ENCODE measurements around the gene CYFIP1. TPM values are rescaled to one million over a fixed set of nuclear protein-coding genes. Genes with fewer than 3 reads are reported as not detected.

Gene CYFIP1
- total RNA-seq, 1 donor from 2014 or later = 59.5 TPM

DNA sequence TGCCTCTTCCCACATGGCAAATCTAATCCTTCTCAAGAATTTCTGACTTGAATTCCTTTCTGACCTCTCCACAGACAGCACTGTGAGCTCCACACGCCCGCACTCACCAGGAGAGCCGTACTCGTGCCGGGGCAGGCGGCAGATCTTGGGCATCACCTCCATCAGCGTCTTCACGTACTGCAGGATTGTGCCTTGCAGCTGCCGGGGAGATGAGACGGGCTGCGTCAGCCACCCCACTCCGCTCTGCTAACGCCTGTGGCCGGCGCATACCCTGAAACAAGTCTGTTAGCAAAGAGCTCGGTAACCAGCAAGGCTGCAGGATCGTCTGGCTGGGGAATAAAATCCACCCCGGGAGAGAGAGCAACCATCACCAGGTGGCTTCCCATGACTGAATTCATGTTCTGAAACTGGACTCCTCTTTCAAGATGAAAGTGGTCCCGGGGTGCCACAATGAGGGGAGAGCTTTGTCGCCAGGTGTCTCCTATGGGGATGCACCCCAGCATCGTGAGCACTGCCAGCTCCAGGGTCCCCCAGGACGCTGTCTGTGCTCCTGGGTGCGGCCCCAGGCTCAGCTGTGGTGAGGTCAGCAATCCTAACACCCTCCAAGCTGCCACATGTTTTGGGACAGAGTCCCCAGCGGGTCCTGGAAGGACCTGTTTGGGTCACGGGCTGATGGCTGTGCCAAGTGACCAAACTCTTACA, 98.3 kb downstream of the CYFIP1 start:
- peaks cover 22% of the 10 kb centered on the region for H3K36me3 ChIP-seq (ENCODE audit: control insufficient read depth, insufficient read depth, low read length)
- no peak for FAIRE-seq
- TF ChIP-seq, protein P1, sequence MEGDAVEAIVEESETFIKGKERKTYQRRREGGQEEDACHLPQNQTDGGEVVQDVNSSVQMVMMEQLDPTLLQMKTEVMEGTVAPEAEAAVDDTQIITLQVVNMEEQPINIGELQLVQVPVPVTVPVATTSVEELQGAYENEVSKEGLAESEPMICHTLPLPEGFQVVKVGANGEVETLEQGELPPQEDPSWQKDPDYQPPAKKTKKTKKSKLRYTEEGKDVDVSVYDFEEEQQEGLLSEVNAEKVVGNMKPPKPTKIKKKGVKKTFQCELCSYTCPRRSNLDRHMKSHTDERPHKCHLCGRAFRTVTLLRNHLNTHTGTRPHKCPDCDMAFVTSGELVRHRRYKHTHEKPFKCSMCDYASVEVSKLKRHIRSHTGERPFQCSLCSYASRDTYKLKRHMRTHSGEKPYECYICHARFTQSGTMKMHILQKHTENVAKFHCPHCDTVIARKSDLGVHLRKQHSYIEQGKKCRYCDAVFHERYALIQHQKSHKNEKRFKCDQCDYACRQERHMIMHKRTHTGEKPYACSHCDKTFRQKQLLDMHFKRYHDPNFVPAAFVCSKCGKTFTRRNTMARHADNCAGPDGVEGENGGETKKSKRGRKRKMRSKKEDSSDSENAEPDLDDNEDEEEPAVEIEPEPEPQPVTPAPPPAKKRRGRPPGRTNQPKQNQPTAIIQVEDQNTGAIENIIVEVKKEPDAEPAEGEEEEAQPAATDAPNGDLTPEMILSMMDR (IDR thresholded peaks at IDR 0.05; ENCODE audit: insufficient read depth, low read length, severe bottlenecking) = no peak
- H3K27me3 ChIP-seq (ENCODE audit: control insufficient read depth, insufficient read depth, low read length) = no peaks in the 10 kb centered on the region
- no peak for DNase-seq (ENCODE audit: low read depth)
- no peak overlapping the region for H3K4me3 ChIP-seq (ENCODE audit: low read depth, low read length)

DNA sequence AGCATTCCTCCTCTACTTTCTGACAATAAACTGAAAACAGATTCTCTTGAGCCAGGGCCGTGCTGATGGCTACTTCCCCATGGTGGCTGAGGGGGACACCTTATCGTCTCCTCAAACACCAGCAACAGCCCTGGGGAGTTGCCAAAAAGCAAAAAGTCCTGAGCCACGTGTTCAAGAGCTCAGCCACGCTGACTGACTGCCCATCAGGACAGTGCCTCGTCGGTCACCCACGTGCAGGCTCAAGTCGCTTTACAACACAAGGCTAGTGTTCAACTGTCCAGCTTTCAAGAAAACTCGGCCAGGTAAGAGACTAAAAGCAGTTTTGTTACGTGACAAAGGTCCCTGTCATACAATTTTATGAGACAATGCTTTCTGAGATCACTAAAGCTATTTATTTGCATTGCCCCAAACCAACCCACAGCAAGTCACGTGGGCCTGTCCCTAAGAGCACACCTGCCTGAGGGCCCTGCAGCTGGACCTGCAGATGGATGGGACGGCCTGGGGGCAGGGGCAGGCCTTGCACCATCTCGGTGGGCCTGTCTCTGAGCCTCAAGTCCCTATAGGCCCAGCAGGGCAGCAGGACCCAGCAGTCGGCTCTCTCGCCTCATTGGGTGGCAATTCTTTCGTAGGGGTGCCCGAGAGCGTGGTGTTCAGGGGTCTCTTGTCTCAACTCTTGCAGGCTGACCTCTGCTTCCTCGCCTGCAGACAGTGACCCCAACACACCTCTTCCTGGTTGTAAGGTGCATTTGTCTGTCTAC, 99.0 kb downstream of the CYFIP1 start:
- no peak for FAIRE-seq
- no peak for DNase-seq (ENCODE audit: low read depth)
- TF ChIP-seq, protein P1 (IDR thresholded peaks at IDR 0.05; ENCODE audit: insufficient read depth, low read length, severe bottlenecking) = no peak
- Histone ChIP-seq H3K4me3 (ENCODE audit: low read depth, low read length) (no peak overlapping the region), H3K36me3 (ENCODE audit: control insufficient read depth, insufficient read depth, low read length) (peaks cover 23% of the 10 kb centered on the region), H3K27me3 (ENCODE audit: control insufficient read depth, insufficient read depth, low read length) (no peaks in the 10 kb centered on the region)

DNA sequence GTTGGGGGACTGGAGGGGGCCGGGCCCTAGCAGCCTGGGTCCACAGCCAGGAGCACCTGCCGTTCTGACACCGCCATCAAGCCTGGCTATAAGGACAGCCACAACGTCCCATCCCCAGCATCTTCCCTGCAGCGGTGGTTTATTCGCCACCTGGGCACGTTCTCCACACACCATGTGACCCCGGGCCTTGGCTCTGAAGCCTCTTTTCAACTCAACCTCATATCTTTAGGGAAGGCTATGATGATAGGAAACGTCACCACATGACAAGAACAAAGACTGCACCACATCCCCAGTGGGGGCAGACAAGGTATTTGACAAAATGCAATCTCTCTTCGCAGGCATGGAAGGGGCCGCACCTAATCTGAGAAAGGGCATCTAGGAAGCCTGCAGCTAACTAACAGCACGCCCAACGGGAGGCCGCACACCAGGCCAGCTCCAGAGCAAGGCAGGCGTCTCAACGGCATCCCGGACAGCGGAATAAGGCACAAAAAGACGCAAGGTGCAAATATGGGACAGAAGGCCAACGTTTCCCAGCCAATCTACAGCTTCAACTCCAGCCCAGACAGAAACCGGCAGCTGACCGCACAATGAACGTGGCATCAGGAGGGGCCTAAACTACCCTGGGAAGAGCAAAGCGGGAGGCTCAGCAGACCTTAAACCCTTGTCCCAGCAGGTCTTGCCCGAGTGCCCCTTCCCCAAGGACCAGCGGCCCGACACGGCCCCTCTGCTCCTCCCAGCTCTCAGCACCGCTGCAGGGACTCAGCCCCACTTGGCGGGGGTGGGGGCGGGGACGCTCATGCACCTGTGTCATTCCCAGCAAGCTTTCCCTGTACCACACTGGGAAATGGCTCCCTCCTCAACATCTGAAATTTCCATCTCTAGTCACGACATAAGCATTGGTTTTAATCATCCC, 99.8 kb downstream of the CYFIP1 start:
- DNase-seq (ENCODE audit: low read depth) = no peak
- no peak for FAIRE-seq
- no peaks in the 10 kb centered on the region for H3K27me3 ChIP-seq (ENCODE audit: control insufficient read depth, insufficient read depth, low read length)
- peaks cover 24% of the 10 kb centered on the region for H3K36me3 ChIP-seq (ENCODE audit: control insufficient read depth, insufficient read depth, low read length)
- TF ChIP-seq, protein P1 (IDR thresholded peaks at IDR 0.05; ENCODE audit: insufficient read depth, low read length, severe bottlenecking) = no peak
- no peak overlapping the region for H3K4me3 ChIP-seq (ENCODE audit: low read depth, low read length)

DNA sequence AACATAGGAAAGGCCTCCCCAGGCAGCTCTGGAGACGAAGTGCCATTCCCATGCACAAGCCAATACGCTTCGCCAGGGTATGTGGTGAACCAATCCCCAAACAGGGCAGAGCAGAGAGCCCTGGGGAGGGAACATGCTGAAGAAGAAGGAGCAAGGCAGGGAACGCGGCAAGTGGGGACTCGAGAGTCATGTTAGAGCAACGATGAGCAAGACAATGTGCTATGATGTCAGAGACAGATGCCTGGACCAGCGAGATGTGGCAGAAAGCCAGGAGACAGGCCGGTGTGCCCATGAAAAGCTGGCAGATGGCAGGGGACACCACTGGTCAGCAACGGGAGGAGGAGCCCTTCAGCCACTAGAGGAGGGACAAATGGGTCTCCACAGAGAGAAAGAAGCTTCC, 102.1 kb downstream of the CYFIP1 start:
- DNase-seq (ENCODE audit: low read depth) (peak; percentile 18), FAIRE-seq (no peak)
- no peak overlapping the region for H3K4me3 ChIP-seq (ENCODE audit: low read depth, low read length)
- TF ChIP-seq, protein P1 (IDR thresholded peaks at IDR 0.05; ENCODE audit: insufficient read depth, low read length, severe bottlenecking) = no peak
- H3K36me3 ChIP-seq (ENCODE audit: control insufficient read depth, insufficient read depth, low read length) = peaks cover 28% of the 10 kb centered on the region
- no peaks in the 10 kb centered on the region for H3K27me3 ChIP-seq (ENCODE audit: control insufficient read depth, insufficient read depth, low read length)

DNA sequence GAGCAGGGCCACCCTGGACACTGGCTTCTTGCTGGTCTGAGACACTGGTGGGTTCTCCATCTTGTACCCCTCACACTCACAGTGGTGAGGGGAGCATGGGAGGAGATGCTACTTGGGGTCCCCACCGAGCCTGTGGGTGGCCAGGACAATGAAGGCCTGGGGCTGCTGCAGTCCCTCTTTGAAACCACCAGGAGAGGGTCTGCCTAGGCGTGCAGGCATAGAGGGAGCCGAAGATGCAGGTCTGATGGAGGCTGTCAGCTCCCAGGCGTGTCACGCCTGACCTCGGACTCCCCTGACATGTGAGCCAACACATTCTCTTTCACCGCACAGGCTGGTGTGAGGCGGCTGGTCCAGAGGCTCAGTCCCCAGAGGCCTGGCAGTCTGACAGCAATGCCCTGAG, 102.6 kb downstream of the CYFIP1 start:
- FAIRE-seq = no peak
- Histone ChIP-seq H3K4me3 (ENCODE audit: low read depth, low read length) (no peak overlapping the region), H3K36me3 (ENCODE audit: control insufficient read depth, insufficient read depth, low read length) (peaks cover 25% of the 10 kb centered on the region), H3K27me3 (ENCODE audit: control insufficient read depth, insufficient read depth, low read length) (no peaks in the 10 kb centered on the region)
- no peak for DNase-seq (ENCODE audit: low read depth)
- TF ChIP-seq, protein P1 (IDR thresholded peaks at IDR 0.05; ENCODE audit: insufficient read depth, low read length, severe bottlenecking) = no peak
